LoVo (cell line): ENCODE measurements around the gene STIM2.
"Not testable (repeated sequence)": the region's sequence is repeated elsewhere in the genome, so short reads cannot be mapped to it uniquely, and the experiment has no call there.

Source experiments
- DNase-seq: peaks from one replicate; pipeline ENCODE4 v3.0.0-alpha.2; 2016; ENCODE audit warnings: low spot score

Gene STIM2

GRCh38 chr4:26860157-26860921 is at the start of gene STIM2:
Gene STIM2 (plus strand): TSS chr4:26860841.
- DNase-seq: peak; percentile 97

DNA sequence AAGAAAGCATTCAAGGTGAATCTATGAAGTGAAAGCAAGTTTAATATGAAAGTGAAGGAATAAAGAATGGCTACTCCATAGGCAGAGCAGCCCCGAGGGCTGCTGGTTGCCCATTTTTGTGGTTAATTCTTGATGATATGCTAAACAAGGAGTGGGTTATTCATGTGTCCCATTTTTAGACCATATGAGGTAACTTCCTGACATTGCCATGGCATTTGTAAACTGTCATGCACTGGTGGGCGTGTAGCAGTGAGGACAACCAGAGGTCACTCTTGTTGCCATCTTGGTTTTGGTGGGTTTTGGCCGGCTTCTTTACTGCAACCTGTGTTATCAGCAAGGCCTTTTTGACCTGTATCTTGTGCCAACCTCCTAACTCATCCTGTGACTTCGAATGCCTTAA is 49.1 kb upstream of the STIM2 start:
- not testable (repeated sequence) for DNase-seq

DNA sequence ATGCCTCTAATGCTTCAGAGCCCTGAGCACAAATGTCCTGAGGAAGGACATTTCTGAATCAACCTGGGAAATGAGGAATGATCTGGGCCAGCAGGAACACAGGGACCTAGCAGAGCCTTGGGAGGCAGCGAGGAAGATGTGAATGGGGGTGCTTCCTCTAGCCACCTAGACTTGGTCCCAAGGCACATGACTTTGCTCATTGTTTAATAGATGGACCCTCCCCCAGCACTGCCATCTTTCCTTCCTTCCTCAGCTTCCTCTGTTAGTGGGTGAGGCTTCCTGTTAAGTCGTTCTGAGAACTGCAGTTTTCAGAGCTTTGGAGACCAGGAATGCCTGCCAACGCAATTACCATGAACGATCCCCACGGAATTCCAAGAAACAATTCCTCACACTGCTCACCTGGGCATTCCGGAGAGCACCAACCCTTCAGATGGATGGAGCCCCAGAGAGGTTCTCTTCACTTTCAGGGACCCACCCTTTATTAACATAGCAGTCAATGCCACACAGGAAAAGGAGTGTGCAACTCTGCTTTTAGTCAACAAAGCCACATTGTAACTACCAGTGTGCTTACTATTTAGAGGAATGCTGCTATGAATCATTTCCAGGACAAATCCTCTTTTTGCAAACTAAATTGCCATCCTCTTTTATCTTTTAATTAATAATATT is 48.5 kb upstream of the STIM2 start:
- no peak for DNase-seq

- no peak for DNase-seq
Observed at GRCh38 chr4:26813698-26814097, 46.9 kb upstream of the STIM2 start.

DNA sequence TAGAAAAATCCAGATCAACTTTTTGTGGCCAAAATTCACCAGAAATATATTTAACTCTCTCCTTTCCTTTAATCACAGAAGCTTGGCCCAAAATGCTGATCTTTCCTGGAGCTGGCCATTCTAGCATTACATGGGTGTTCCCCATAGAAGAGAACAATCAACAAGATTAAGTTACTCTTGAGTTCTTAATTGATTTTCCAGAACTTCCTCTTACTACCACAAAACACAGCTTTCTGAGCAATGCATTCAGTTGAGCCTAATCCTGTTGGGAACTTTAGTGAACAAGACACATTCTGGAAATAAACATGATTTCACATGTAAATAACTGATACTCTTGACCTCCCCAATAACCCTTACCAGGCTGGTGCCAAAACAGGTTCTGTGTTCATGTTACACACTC is 45.4 kb upstream of the STIM2 start:
- no peak for DNase-seq

- no peak for DNase-seq
Observed at GRCh38 chr4:26815706-26816105, 44.9 kb upstream of the STIM2 start.

DNA sequence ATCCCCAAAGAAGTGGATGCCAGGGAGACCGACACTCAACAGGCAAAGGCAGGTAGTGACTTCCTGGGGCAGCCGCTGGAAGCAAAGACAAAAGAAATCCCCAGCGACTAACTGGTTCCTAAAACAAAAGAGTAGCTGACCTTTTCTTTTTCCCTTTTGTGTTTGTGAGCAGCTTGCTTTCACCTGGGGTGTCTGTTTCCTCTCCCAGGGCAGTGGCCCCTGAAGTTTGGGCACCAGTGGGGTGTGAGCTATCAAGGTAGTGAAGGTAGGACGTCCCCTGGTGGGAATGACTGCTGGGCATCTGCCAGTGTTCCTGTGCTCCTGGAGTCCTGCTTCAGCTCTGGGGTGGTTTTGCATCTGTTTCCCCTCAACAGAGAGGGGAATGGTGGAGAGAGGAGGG is 41.6 kb upstream of the STIM2 start:
- DNase-seq: no peak

DNA sequence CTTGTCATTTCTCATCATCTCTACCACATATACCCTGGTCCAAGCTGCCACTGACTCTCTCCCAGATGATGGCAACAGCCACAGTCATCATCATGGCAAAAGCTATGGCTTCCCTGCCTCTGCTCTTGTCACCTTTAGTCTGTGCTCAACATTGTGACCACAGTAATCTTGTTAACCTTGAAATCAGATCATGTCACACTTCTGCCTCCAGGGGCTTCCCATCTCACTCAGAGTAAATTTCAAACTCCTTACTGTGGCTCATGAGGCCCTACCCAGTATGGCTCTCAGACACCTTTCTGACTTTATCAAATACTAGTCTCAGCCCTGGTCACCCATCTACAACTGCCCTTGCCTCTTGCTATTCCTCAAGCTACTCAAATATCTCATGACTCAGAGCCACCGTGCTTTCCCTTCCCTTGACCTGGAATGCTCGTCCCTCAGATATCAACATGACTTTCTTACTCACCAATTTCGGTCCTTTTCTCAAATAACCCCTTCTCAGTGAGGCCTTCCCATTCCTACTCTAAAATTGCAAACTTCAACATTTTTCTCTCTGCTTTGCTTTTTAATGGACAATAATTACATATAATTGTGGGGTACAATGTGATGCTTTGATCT is 41.1 kb upstream of the STIM2 start:
- no peak for DNase-seq

DNA sequence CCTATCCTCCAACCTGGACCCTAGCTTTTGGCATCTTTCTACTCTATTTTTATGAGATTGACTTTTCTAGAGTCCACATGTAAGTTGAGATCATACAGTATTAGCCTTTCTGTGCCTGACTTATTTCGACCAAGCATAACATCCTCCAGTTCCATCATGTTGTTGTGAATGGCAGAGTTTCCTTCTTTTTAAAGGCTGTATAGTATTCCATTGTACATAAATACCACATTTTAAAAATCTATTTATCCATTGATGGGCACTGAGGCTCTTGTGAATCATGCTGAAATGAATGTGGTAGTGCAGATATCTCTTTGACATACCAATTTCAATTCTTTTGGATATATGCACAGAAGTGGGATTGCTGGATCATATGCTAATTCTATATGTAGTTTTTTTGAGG is 40.3 kb upstream of the STIM2 start:
- no peak for DNase-seq

- DNase-seq: no peak
Observed at GRCh38 chr4:26821031-26821430, 39.6 kb upstream of the STIM2 start.

DNA sequence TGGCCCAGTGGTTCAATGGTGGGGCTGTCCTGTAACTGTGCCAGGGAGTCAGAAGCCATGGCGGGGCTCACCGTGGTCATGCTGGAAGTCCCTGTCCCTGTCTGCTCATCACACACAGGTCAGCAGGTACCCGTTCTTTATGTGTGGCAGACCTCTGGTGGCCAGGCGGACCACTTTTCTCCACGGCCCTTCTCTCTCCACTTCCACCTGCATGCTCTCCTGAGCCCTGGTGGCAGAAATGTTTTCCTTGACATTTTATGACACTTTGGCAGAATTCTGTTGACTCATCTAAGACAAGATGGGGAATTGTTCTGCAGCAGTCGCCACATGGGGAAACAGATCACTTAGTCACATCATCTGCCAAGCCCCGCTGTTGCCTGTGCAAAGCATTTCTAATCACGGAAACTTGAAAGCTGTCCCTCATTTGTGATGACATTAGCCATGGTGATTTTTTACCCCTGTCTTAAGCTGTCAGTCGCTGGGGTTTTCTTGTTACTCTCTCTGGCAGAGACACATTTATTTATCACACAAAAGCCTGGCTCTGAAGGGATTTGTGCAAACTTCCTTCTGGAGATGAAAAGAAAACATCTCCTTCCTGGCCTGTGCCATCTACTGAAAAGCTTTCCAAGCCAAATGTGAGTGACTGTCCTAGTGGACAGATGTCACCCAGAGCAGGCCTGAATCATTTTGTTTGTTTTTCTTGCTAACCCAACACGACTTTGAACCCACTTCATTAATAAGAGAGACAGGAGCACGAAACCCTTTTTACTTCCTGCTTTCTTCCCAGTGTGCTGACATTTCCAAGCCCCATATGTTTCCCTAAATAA is 38.8 kb upstream of the STIM2 start:
- DNase-seq: peak; percentile 40

DNA sequence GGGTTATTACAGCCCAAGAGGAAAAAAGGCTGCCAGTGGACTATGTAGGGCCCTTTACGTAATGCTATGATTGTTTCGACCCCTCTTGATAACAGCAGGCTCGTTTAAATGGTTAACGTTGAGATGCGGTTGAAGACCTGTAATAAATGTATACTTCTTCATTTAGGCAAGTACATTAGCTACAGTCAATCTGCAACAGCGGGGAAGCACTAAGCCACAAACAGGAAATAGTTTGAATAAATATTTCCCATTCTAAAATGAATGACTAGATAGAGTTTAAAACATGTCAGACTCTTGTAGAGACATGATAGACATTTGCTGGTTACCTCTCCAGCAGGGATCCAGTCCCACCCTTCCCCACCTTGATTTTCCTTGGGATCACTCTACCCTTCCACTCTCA is 38.1 kb upstream of the STIM2 start:
- no peak for DNase-seq

DNA sequence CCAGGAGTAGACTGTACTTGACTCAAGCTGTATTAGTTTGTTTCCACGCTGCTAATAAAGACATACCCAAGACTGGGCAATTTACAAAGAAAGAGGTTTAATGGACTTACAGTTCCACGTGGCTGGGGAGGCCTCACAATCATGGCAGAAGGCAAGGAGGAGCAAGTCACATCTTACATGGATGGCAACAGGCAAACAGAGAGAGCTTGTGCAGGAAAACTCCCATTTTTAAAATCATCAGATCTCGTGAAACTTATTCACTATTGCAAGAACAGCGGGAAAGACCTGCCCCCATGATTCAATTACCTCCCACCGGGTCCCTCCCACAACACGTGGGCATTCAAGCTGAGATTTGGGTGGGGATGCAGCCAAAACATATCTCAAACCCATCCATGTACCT is 37.7 kb upstream of the STIM2 start:
- not testable (repeated sequence) for DNase-seq

- no peak for DNase-seq
Observed at GRCh38 chr4:26823583-26823982, 37.1 kb upstream of the STIM2 start.

GRCh38 chr4:26824667-26825066 is 36.0 kb upstream of the STIM2 start:
- DNase-seq: no peak

DNA sequence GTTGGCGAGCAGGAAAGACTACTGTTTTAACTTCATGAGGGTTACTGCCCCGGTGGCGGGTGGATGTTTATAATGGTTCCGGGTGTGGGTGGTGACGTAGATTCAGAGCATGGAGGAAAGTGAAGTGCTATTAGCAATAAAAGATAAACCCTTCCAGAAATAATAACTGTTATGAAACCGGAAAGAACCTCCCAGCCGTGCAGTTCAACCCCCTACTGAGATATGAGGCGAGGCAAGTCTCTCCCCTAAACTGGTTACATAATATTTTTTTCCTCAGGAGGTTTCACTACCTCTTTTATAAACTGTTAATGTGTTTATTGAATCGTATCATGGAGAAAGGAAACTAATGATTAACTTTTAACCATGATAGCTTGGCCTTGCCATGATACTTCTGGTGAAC is 33.9 kb upstream of the STIM2 start:
- peak; percentile 58 for DNase-seq

DNA sequence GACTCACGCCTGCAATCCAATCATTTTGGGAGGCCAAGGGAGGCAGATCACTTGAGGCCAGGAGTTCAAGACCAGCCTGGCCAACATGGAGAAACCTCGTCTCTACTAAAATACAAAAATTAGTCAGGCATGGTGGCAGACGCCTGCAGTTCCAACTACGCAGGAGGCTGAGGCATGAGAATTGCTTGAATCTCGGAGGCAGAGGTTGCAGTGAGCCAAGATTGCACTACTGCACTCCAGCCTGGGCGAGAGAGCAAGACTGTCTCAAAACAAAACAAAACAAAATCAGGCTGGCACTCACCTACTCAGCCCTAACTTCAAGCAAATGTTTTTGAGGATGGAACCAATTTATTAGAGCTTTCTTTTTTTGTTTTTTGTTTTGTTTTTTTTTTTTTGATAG is 33.3 kb upstream of the STIM2 start:
- not testable (repeated sequence) for DNase-seq

DNA sequence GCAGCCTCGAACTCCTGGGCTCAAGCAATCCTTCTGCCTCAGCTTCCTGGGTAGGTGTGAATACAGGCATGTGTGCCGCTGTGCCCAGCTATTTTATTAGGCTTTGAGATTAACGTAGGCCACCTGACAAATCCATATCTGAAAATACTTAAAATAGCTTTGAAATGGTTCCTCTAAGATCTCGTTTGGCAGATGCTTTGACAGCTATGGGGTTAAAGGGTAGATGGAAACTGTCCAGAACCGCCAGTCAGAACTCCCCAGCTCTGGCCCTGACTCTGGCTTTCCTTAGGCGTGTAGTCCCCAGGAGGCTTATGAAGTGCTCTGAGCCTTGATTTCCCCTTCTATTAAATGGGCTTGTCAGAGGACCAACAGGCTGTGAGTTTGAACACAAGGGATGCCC is 32.8 kb upstream of the STIM2 start:
- no peak for DNase-seq

DNA sequence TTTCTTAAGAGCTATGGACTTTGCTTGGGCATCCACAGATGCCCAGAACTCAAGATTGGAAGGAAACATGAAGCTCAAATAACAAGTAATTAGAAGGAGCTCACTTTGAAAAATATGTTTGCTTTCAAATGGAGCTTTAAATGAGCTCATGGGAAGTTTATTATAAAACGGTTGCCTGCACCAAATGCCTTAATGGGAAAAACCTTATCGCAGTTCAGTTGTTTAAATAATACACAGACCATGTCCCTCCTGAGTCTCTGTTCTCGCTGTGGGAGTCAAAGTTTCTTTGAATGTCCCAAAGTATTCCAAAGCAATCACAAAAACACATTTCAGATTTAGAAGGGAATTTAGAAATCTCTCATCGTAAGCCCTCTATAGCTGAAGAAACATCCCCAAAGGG is 31.6 kb upstream of the STIM2 start:
- peak; percentile 11 for DNase-seq

DNA sequence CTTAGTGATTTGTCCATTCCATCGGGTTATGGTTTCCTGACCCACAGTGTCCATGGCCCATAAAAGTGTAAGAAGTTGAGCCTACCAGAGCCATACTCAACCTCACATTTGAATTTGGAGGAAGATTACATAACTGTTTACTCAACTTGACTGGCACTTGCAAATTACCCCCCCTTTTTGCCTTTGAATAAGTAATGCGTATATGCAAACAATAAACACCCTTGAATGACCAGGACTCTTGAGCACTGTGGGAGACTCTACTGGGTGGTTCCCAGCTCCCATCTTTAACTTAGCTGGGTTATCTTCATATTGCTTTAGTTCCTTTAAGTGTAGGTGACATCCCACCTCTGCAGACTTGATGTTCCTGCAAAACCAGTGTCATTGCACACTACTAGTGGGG is 30.6 kb upstream of the STIM2 start:
- no peak for DNase-seq

DNA sequence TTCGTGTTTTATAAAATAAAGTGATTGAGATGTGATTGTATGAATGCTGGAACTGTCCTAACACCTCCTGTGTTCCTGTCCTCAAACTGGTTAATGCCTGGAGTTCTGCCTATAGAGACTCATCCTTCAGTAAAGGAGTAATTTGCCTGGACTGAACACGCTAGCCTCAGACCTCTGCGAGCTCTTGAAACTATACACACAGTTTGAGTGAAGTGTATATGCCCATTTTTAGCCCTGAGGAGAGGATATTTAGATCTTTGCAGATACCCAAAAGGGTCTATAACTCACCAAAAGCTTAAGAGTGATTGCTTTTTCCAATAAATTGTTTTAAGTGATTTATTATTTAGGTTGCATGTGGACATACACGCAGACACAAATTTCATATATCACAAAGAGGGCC is 29.9 kb upstream of the STIM2 start:
- no peak for DNase-seq

DNA sequence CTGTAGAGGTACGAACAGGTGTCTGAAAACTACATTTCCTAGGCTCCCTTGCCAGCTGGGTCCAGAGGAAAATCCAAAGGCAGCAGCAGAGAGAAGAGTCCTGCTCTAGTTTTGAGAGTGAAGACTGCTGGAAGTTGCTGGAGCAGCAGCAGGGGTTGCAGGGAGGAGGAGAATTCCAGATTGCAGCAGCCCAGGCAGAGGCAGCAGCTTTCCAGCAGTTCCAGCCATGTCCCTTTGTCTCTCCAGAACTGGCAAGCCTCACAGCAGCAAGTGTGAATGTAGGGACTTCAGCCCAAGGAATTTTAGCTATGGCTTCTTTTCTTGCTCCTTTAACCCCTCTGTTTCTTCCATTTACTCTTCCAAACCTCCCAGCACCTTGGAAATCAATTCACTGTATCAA is 24.1 kb upstream of the STIM2 start:
- DNase-seq: no peak
